HG02571 (cell line): Measurements from ENCODE around the gene GEN1.
A peak's percentile ranks its signal among the peaks of the same experiment; 100 is the strongest.

Source experiments
- ATAC-seq: cut with Tn5 transposase; IDR thresholded peaks from one replicate; pipeline ENCODE4 v1.9.1; 2021; ENCODE audit warnings: mild to moderate bottlenecking, moderate library complexity; ENCODE audit not compliant: unreplicated experiment

Gene GEN1

GRCh38 chr2:17752246-17752645 is 1.7 kb upstream of the GEN1 start:
- ATAC-seq, result no peak

DNA sequence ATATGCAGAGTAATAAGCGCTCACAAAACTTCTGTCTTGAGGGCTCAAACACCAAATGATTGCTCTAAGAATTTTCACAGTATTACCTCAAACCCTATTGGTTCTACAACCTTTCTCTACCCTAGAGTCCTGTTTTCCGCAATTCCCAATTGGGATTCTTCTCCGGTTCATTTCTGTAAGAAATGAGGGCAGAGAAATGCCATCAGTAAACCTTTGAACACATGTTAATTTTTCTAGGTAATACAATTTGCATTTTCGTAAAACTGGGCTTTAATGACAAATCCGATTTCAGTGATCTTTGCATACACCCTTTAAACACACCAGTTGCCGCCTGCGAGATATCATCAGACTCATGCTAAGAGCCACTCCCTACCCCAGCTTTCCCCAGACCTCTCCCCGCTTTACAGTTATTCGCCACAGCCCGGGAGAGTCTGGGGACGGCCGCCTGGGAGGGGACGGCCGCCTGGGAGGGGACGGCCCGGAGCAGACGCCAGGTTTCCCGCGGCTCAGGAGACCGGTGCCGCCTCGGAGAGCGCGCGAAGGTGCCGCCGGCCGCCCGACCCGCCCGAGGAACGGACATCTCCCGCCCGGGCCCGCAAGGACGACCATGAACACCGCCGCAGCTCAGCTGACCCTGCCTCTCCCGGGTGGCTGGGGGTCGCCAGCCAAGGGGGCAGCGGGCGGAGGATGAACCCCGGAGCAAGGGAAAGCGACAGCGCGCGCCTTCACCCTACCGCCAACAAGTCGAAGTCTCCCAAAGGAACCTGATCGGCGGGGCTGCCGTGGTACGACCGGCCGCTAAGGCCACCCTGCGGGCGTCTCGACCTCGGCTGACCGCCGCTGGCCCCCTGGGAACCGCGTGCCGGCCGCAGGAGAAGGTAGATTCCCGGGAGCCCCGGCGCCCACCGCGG is 791 bp upstream of the GEN1 start:
- peak; percentile 35 for ATAC-seq

GRCh38 chr2:17754773-17755425 is 961 bp downstream of the GEN1 start:
- no peak for ATAC-seq

DNA sequence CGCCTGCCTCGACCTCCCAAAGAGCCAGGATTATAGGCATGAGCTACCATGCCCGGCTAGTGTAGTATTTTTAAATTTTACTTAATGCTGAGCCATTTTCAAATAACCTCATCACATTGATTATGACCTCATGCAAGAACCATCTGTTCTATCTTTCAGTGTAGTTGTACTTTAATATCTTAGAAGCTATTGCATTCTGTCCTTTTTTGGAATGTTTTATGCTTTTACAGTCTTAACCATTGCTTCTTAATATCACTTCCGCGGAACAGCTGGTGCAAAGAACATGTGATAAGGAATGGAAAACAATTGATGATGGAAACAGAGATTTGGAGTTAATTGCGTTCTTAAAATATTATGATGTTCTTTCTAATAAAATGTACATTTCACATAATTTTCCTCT is 2.7 kb downstream of the GEN1 start:
- no peak for ATAC-seq

- no peak for ATAC-seq
Measured at GRCh38 chr2:17757321-17757720, 3.4 kb downstream of the GEN1 start.

DNA sequence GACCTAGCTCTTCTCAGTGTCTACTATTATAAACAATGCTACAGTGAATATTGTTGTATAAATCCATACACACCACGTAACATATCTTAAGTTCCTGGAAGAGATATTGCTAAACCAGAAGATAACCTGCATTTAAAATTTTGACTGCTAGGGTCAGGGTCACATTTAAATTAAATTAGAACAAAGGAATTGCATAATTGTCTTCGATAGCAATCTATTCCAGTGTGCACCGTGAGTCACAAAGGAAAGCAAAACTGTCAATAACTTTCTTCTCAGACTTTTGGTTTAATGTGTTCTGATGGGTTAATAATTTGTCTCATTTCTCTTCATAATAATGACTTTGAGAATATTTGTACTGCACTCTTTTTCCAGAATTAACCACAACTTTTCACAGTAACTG is 4.2 kb downstream of the GEN1 start:
- no peak for ATAC-seq

- ATAC-seq, result no peak
Measured at GRCh38 chr2:17759805-17760204, 5.9 kb downstream of the GEN1 start.

DNA sequence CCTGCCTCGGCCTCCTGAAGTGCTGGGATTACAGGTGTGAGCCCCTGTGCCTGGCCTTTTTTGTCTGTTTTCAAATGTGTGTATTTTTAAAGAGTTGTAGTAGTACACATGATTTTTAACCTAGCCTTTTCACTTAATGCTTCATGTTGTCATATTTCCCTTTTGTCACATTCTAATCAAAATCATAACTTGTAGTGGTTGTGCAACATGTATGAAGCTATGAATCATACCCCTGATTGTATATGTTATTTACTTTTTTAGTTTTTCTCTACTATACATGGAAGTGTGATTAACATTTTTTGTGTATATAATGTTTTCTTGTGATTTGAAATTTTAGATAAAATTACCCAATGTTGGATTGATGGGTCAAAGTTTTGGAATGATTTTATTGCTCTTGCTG is 8.5 kb downstream of the GEN1 start:
- no peak for ATAC-seq

- no peak for ATAC-seq
Measured at GRCh38 chr2:17763641-17764333, 9.8 kb downstream of the GEN1 start.

- no peak for ATAC-seq
Measured at GRCh38 chr2:17765398-17765797, 11.5 kb downstream of the GEN1 start.

- ATAC-seq, result no peak
Measured at GRCh38 chr2:17768894-17769293, 15.0 kb downstream of the GEN1 start.

DNA sequence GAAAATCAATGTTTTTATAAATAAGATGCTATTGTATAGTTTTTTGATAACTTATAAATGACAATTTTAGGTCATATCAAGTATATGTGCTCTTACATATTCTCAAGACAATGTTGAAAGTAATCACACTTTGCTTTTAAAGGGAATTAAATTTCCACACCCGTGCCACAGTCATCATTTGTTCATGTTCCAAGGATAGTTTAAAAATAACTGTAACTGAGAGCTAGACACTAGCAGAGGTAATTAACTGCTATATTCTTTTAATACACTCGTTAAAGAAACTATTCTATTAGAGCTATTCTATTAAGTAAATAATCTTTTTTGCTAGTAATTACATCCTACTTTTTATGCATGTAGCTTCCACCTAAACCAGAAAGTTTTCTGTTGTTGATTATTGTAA is 18.0 kb downstream of the GEN1 start:
- no peak for ATAC-seq

DNA sequence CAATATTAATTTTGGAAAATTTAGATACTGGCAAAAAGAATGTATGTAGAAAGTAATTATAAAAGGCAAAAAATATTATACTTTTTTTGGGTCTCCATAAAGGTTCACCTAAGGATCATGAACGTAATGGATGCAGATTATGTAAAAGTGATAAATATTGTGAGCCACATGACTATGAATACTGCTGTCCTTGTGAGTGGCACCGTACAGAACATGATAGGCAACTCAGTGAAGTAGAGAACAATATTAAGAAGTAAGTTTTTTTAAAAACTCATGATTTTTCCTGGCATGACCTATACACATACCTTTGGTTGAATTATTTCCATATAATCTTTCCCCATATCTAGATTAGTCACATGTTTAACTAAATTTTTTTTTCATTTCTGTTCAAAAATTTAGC is 18.6 kb downstream of the GEN1 start:
- ATAC-seq, result no peak

GRCh38 chr2:17780546-17780945 is 26.6 kb downstream of the GEN1 start:
- ATAC-seq, result no peak

GRCh38 chr2:17781482-17781881 is 27.5 kb downstream of the GEN1 start:
- ATAC-seq, result no peak

DNA sequence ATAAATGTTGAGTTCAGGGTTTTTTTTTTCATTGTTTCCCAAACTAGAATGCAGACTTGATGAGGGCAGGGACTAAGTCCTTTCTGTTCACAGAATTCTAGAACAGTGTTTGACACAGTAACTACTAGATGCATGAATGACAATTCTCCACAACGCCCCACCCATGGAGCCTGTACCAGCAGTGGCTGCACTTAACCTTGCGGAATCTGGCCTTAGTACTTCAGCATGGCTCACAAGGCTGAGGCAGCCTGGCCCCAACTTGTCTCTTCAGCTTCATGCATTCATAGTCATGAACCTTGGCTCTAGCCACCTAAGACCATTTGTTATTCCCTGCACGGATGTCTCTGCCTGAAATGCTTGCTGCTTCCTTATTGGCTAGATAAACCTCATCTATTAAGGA is 32.8 kb downstream of the GEN1 start:
- no peak for ATAC-seq

GRCh38 chr2:17788773-17789172 is 34.8 kb downstream of the GEN1 start:
- no peak for ATAC-seq

DNA sequence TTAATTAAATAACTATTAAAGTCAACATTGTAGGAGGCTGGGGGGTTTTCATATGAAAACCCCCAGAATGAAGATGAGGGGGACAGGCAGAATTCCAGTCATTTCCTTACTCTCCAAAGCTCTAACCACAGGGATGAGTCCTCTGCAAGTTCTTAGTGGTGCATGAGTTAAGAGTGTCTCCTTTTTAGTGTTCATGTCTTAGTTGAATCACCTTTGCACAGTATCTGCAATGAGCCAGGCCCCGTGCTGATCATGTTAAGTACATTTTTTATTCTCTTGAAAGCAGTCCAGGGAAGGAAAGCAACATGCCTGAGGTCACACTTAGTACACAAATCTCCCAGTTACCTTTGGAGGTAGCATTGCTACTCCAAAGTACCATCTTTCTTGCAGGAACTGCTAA is 36.6 kb downstream of the GEN1 start:
- no peak for ATAC-seq

DNA sequence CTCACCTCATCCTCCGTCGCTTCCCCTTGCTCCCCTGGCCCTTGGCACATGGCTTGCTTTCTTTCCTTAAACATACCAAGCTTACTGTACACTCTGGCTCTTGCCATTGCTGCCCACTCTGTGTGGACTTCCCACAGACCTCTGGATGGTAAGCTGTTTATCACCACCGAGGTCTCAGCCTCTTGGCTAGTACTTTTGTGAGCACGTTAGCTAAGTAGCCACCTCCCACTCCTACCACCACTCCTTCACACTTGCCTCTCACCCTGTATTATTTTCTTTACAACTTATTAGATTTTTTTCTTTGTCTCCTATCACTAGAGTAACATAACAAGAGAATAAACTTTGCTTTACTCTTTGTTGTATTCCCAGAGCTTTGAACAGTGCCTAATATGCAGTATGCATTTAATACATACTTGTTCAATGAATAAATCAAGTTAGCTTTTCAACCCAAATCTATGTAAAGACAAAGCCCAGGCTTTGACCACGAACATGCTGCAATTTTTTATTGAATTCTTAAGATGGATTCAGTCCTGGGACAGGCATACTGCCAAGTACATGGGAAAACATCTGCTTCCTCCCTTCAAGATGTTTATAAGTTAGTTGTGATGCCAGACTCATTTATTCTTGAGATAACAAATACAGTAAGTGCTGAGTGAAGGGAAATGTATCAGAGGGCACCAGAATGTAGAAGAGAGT is 37.3 kb downstream of the GEN1 start:
- ATAC-seq, result no peak

GRCh38 chr2:17791817-17792130 is 37.8 kb downstream of the GEN1 start:
- no peak for ATAC-seq

DNA sequence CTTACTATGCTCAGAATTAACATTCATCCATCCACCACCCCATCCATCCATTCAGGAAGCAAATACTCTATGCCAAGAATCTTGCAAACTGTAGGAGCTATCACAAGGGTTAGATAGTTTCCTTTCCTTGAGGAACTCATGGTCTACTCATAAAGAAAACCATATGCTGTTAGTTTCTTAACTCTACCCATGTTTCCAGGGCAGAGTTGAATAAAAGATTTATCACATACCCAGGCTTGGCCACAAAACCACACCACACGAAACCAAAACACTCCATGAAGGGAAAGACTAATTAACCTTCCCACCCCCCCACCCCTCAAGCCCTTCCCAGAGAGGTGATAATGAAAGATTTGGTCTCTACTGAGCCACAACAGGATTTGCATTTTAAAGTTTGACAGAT is 38.6 kb downstream of the GEN1 start:
- ATAC-seq, result no peak
